NB4 (cell line): Measurements from ENCODE around the gene CATSPER1.

Experiments
- CTCF ChIP-seq: IDR thresholded peaks from one replicate; pipeline ENCODE4 v1.5.1; 2012; ENCODE audit warnings: low read depth, low read length
- MYC ChIP-seq: IDR thresholded peaks from 2 replicates; pipeline ENCODE4 v1.6.1; 2011; ENCODE audit warnings: low read depth, low read length
- POLR2A ChIP-seq: IDR thresholded peaks from 2 replicates; pipeline ENCODE4 v1.6.1; 2011; ENCODE audit warnings: mild to moderate bottlenecking; ENCODE audit not compliant: insufficient read length; ENCODE audit errors: extremely low read depth

DNA sequence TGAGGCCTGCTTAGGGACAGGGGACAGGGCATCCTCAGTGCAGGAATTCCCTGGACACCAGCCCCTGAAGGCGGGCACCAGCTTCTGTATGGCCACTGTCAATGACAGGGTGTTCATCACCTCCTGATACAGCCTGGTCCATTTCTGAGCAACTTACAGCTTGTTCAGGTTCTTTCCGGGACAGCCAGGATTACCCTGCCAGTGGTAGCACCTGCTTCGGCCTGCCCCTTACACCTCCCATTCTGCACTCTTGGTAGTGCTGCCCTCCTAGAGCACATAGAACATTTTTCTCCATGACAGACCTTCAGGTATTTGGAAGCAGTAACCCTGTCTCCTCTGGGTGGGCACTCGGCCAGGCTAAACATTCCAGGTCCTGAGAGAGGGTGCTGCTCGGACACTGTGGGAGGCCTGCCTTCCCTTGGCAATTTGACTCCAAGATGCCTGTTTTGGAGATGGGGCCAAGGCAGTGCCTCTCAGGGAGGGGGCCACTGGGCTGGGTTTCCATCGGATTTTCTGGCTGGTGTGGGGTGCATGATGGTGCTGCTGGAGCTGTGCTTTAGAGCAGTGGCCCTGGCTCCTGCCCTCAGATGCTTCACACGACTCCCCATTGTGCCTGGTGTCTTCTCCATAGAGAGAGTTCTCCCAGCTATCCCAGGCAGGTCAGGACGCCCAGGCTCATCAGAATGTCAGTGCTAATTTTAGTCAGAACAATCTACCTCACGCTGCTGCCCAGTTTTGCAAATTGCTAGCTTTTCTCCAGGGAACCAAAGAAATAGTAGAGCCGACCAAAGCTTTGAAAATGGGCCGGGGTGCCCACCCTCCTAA is 21.5 kb upstream of the CATSPER1 start:
- TF ChIP-seq CTCF = no peak
- no peak for TF ChIP-seq POLR2A
- no peak for TF ChIP-seq MYC
